MCF 10A (cell line): Measurements from ENCODE around the gene CAPN10. TPM values are rescaled to one million over a fixed set of nuclear protein-coding genes. Genes with fewer than 3 reads are reported as not detected.

ENCODE experiments used
- BruUV-seq: library from RNA; stranded (reverse); fragments of 400-500 nt; replicated peaks from 2 replicates; lab custom pipeline; 2021; lab: Mats Ljungman, UMichigan
- CTCF ChIA-PET: fragments of 300-600 bp; sonication (Branson Sonifier 250); formaldehyde crosslinking; extraction: SDS; loops from one replicate; lab custom pipeline; 2021; ENCODE audit warnings: antibody characterized with exemption, inconsistent platforms; lab: Yijun Ruan, JAX
- POLR2A ChIA-PET: fragments of 300-600, 350-650 bp; sonication (Branson Sonifier 250); formaldehyde crosslinking; extraction: SDS; loops from one replicate; lab custom pipeline; 2020; ENCODE audit warnings: antibody characterized with exemption, inconsistent platforms; lab: Yijun Ruan, JAX
- DNase-seq: peaks from one replicate; pipeline ENCODE4 v3.0.0-alpha.2; 2018; ENCODE audit not compliant: unreplicated experiment
- H3K27ac Mint-ChIP-seq: one replicate; pipeline ENCODE4 v1.8.0; 2022; ENCODE audit warnings: mild to moderate bottlenecking, low read depth, mixed read lengths; ENCODE audit not compliant: unreplicated experiment
- H3K27me3 Mint-ChIP-seq: one replicate; pipeline ENCODE4 v1.8.0; 2022; ENCODE audit warnings: mixed read lengths; ENCODE audit not compliant: insufficient read depth, unreplicated experiment
- H3K36me3 Mint-ChIP-seq: one replicate; pipeline ENCODE4 v1.8.0; 2022; ENCODE audit warnings: mild to moderate bottlenecking, moderate library complexity, mixed read lengths; ENCODE audit not compliant: insufficient read depth, unreplicated experiment
- H3K4me1 Mint-ChIP-seq: one replicate; pipeline ENCODE4 v1.8.0; 2022; ENCODE audit warnings: mixed read lengths; ENCODE audit not compliant: insufficient read depth, unreplicated experiment
- H3K4me3 Mint-ChIP-seq: one replicate; pipeline ENCODE4 v1.8.0; 2022; ENCODE audit warnings: mild to moderate bottlenecking, moderate library complexity, mixed read lengths; ENCODE audit not compliant: unreplicated experiment
- H3K9me3 Mint-ChIP-seq: one replicate; pipeline ENCODE4 v1.8.0; 2022; ENCODE audit warnings: mixed read lengths; ENCODE audit not compliant: unreplicated experiment
- intact Hi-C: fragments of 100-400 bp; cut with micrococcal nuclease; formaldehyde crosslinking; loops from 2 replicates; pipeline ENCODE4 v1.14.1; 2022
- total RNA-seq: library from RNA; stranded (reverse); gene quantifications from 2 replicates; pipeline ENCODE4 v1.2.3, GENCODE V29; 2022
- TF ChIP-seq, protein P1 (sequence below): fragments of 200-600 bp; IDR thresholded peaks from one replicate; pipeline ENCODE4 v1.8.0; 2022; ENCODE audit warnings: antibody characterized with exemption, mild to moderate bottlenecking; ENCODE audit not compliant: unreplicated experiment

The CAPN10 gene
- total RNA-seq, 1 experiment from 2014 or later, result 27.6 TPM

DNA sequence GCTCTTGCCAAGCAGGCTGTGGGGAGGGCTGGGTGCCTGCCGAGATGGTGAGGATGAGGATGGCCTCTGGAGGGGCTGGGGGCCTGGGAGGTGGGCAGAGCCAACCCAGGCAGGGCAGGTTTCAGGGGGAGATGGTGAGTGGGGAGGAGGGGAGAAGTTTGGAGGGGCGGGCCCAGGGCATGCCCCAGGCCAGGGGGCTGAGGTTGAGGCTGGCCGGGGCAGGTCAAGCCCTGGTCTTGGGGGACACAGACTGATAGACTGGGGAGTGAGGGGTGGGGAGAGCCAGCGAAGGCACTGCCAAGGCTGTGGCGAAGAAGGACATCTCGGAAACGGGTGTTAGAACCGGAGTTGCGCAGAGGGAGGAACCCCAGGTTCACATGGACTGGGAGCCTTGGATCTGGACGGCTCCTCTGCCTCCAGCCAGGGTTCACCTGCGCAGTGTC, 12.6 kb downstream of the CAPN10 start:
- TF ChIP-seq, protein P1, sequence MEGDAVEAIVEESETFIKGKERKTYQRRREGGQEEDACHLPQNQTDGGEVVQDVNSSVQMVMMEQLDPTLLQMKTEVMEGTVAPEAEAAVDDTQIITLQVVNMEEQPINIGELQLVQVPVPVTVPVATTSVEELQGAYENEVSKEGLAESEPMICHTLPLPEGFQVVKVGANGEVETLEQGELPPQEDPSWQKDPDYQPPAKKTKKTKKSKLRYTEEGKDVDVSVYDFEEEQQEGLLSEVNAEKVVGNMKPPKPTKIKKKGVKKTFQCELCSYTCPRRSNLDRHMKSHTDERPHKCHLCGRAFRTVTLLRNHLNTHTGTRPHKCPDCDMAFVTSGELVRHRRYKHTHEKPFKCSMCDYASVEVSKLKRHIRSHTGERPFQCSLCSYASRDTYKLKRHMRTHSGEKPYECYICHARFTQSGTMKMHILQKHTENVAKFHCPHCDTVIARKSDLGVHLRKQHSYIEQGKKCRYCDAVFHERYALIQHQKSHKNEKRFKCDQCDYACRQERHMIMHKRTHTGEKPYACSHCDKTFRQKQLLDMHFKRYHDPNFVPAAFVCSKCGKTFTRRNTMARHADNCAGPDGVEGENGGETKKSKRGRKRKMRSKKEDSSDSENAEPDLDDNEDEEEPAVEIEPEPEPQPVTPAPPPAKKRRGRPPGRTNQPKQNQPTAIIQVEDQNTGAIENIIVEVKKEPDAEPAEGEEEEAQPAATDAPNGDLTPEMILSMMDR, result no peak
- Mint-ChIP-seq H3K27ac (peak overlapping the region; percentile 19), H3K4me3 (no peak overlapping the region), H3K36me3 (peaks cover 5% of the 10 kb centered on the region), H3K9me3 (no peaks in the 10 kb centered on the region), H3K27me3 (no peaks in the 10 kb centered on the region), H3K4me1 (no peaks in the 10 kb centered on the region)
- BruUV-seq, result no TSS peak
- intact Hi-C loops, result no loop called here
- ChIA-PET POLR2A (interaction anchor here (1.0 kb wide), 1 partner anchor 12 kb away, joined by 4 read pairs; no protein-coding TSS in a partner anchor), CTCF (no interaction called here)
- no peak for DNase-seq

DNA sequence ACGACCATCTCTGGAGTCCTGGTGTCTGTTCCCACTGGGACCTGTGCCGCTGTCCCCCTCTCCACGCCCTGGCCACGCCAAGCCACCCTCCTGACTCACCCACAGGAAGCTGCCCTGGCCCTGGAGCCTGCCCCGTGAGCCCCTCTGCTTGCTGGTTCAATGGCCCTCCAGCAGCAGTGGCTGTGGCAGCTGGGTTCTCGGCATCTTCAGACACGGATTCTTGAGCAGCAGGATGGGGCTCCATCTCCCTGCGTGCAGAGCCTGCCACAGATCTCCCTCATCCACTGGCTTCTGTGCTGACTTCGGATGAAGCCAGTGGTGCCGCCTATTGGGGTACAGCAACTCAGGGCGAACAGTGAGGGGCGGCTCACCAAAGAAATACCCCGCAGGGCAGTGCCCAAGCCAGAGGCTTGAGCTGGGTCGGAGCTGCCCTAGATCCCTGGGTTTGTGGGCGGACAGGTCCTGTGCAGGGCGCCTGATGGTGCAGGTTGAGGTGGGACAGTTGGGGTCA, 14.0 kb downstream of the CAPN10 start:
- intact Hi-C loops, result no loop called here
- no peak overlapping the region for H3K27ac Mint-ChIP-seq
- H3K9me3 Mint-ChIP-seq, result no peaks in the 10 kb centered on the region
- POLR2A ChIA-PET, result interaction anchor here (0.6 kb wide), 2 partner anchors 36 to 231 kb away, joined by 3 read pairs; no protein-coding TSS in a partner anchor
- no TSS peak for BruUV-seq
- H3K4me1 Mint-ChIP-seq, result no peaks in the 10 kb centered on the region
- no peak overlapping the region for H3K4me3 Mint-ChIP-seq
- peaks cover 5% of the 10 kb centered on the region for H3K36me3 Mint-ChIP-seq
- no peaks in the 10 kb centered on the region for H3K27me3 Mint-ChIP-seq
- TF ChIP-seq, protein P1, result no peak
- no peak for DNase-seq
- CTCF ChIA-PET, result no interaction called here

DNA sequence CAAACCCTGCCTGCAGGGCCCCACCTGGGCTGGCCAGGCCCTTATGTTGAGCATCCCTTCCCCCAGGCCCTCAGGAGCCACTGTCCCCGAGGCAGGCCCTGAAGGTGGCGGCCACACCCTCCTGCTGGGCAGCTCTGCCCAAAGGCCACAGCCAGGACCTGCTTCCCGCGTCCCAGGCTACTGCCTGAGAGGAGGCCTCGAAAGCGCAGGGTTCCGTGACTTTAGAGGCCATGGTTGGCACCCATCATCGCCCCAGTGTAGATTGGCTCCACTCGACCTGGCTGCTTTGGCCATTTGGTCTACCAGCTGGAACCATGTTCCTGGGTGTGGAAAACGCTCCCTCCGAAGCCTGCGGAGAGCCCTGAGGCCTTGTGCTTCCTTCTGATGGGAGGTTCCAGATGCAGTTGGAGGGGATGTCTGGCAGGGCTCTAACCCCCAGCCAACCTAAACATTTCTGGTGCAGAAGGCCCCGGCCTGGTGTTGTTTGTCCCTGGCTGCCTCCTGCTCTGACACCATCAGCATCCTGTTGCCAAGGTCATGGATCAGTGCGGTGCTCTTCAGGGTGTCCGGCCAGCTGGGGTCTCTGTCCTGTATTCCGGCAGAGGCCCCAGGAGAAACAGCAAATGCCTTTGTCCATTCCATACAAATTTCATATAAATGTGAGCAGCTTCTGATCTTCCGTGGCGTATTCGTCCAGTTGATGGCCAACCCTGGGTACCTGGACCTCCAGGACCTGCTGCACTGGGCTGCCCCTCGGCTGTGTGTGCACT, 14.7 kb downstream of the CAPN10 start:
- Mint-ChIP-seq H3K27ac (no peak overlapping the region), H3K9me3 (no peaks in the 10 kb centered on the region), H3K4me1 (no peaks in the 10 kb centered on the region), H3K4me3 (no peak overlapping the region), H3K36me3 (peaks cover 5% of the 10 kb centered on the region), H3K27me3 (no peaks in the 10 kb centered on the region)
- TF ChIP-seq, protein P1, result no peak
- intact Hi-C loops, result no loop called here
- no peak for DNase-seq
- ChIA-PET POLR2A (interaction anchor here (0.6 kb wide), 1 partner anchor 232 kb away, joined by 3 read pairs; no protein-coding TSS in a partner anchor), CTCF (no interaction called here)
- no TSS peak for BruUV-seq

DNA sequence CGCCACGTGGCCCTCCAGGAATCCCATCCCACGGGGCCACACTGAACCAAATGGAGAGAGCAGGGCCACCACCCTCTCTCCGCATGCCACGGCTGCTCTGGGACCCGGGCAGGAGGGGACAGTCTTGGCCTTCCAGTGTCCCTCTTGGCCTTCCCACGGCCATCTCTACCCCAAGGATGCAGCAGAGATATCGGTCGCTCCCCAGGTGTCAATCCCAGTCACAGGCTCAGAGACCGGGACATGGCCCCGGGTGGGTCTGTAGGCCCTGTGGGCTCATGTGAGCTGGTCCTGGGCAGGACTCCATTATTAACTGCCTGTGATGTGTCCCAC, 15.3 kb downstream of the CAPN10 start:
- TF ChIP-seq, protein P1, result no peak
- peaks cover 5% of the 10 kb centered on the region for H3K36me3 Mint-ChIP-seq
- intact Hi-C loops, result no loop called here
- ChIA-PET CTCF (no interaction called here), POLR2A (no interaction called here)
- BruUV-seq, result no TSS peak
- no peak overlapping the region for H3K4me3 Mint-ChIP-seq
- no peak for DNase-seq
- H3K27me3 Mint-ChIP-seq, result no peaks in the 10 kb centered on the region
- no peaks in the 10 kb centered on the region for H3K4me1 Mint-ChIP-seq
- no peaks in the 10 kb centered on the region for H3K9me3 Mint-ChIP-seq
- H3K27ac Mint-ChIP-seq, result no peak overlapping the region
